NCI-H2227 treated with DMSO at 0.1 percent for 48 hours (cell line): Measurements from ENCODE around the gene KMT5B.
"Not testable (repeated sequence)": the region's sequence is repeated elsewhere in the genome, so short reads cannot be mapped to it uniquely, and the experiment has no call there.

ENCODE experiments used
- DNase-seq: peaks from one replicate; lab custom pipeline; 2025; lab: John Stamatoyannopoulos, UW

KMT5B gene

DNA sequence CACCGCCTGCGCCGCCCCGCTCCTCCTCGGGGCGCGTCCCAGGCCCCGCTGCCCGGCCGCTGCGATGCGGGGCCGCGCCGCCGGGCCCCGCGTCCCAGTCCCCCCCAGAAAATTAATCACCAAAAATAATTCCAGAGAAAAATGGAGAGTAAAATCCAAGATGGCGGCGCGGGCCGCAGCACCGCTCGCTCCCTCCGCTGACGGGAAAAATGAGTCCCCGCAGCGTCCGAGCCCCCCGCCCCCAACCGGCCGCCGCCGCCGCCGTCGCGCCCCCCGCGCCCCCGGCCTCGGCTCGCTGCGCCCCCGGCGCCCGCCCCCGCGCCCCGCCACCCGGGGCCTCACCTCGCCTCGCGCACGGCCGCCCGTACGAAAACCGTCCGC lies at the start of gene KMT5B:
TSS of gene KMT5B (minus strand) at position 162 of the 381 bp plus-strand sequence. CDS start 23,220 bp downstream, outside the sequence.
- DNase-seq: peak; percentile 34

- no peak for DNase-seq
These were observed 49.4 kb upstream of the KMT5B start for GRCh38 chr11:68262544-68262827.

DNA sequence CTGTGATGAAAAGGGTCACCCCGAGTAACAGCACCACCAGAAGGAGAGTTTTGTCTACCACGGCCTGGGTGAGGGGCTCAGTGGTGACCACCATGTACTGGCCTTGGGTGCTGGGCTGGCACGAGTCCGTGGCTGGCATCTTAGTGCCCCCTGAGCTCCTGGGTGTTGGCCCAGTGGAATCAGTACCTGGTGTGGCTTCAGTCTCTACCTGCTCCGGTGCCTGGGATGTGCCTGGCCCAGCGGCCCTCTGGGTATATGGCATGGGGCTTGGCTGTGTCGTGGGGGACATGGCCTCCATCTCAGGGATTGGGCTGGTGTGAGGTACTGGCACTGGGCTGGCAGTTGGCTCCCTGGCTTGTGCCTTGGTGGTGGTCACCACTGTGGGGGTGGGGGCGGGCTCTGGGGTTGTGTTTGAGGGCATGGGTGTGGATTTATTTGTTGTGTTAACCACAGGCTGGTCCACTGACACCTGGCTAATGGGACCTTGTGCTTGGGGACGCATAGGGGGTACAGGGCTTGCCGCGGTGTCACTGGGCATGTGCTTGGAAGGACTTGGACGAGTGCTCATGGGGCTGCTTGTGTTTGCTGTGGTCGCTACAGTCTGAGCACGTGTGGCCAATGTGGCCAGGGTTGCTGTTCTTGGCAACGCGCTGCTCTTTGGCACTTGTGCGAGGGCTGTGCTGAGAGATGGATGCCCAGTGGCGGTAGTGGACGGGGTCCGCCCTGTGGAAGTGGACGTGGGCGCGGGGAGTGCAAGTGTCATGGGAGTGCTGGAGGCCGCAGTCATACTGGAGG lies 48.9 kb upstream of the KMT5B start:
- DNase-seq: no peak

DNA sequence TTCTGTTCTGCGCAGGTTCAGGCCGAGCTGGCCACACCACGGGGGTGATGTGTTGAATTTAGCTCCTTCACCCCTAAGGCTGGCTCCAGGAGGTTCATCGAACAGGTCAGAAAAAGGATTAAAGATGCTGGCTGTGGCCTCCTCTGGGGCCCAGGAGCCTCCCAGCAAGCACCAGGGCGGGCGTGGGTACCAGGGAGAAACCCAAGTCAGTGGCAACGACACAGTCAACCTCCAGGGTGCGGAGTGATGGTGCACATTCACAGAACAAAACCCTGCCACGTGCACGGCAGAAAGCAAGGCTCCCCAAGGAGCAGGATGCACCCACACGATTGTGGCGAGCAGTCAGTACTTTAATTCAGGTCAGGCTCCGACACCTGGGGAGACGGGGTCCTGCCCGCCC lies 47.9 kb upstream of the KMT5B start:
- DNase-seq: no peak

- DNase-seq: no peak
These were observed 47.4 kb upstream of the KMT5B start for GRCh38 chr11:68260484-68260883.

DNA sequence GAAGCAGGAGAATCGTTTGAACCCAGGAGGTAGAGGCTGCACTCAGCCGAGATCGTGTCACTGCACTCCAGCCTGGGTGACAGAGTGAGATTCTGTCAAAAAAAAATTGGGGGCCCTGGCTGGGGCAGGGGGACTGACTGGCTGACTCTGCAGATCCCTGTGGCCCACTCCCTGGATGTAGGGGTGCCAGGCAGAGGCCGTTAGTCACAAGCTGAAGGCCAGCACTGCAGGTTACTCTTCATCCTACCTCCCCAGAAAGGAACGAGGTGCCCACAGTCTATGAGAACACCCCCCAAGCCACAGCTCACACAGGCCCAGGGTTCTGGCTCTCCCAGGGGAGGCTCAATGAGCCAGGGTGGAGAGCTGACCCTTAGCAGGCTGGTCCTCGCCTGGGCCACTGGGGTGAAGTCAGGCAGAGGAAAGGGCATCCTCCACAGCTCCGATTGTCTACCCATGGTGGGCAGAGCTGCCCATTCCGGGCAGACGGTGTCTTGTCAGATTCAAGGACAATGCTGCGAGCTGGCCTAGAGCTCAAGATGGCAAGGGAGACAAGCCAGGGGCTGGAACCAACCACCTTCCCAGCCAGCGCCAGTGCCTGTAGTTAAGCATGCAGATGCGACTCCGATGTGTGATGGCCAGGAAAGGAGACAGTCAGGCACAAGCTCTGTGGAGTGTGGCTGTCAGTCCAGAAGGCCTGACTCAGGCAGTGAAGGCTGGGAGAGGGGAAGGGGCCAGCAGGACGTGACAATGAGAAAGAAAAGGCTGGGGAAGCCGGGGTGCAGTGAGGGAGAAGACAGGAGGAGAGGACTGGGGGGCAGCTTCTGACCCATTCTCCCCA lies 46.2 kb upstream of the KMT5B start:
- no peak for DNase-seq

DNA sequence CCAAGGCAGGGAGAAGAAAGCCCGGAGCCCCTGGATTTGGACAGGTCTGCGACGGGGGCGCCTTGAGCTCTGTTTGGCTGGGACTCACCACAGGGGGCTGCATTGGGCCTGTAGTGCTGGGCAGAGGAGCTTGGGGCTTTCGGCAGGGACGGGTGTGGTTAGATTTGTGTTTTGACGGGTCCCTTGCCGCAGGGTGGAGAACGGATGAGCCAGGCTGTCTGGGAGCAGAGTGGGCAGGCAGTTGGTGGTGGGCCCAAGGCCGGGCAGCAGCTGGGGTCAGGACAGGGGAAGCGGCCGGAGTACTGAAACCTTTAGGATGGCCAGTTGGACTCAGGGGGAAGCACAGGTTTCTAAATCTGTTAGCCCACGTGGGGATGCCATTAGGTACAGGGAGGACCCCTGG lies 45.3 kb upstream of the KMT5B start:
- DNase-seq: no peak

DNA sequence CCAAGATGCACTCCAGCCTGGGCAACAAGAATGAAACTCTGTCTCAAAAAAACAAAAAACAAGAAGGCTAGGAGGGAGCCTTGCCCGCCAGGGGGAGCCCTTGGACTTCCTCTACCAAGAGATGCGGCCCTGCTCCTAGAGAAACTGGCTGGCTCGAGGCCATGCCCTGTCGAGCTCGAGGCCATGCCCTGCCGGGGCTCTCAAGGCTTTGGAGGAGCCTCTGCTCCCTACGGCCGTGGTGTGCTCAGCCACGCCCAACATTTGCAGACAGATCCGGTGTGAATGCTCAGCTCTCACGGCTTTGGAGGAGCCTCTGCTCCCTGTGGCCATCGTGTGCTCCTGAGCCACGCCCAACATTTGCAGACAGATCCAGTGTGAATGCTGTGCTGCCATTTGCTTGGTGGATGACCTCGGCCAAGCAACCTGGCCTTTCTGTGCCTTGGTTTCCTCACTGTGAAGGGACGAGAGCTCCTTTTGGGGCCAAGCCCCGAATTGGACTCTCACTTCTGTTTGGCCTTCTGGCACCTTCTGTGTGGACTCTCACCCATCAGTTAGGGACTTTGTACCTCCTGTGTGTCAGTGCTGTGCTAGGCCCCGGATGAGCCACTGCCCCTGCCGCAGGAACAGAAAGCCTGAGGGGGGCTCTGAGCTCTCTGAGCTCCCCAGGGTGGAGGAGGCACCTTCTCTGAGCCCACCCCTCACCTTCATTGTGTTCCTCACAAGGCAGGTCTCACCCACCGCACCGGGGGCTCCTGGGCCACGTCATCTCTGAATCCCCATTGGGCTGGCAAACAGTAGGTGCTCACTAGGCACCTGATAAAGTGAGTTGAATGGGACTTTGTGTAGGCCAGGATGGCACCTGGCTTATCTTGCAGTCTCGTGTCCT lies 44.6 kb upstream of the KMT5B start:
- DNase-seq: peak; percentile 82

DNA sequence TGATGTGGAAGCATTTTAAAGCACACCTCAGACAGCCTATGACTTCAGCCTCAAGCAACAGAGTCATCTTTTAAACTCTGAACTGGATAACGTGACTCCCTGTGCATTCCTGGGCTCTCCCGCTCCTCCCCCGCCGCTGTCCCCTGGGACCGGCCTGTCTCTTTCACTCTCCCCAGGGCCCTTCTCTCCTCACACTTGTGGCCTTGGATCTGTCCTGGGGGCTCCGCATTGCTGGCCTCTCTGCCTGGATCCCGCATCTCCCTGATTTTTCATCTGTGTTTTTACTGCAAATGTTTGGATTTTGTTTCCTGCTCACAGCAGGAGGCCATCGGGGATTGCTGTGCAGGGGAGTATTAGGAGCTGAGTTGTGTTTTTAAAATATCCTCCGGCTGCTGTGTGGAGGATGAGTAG lies 43.2 kb upstream of the KMT5B start:
- DNase-seq: no peak

- no peak for DNase-seq
These were observed 42.4 kb upstream of the KMT5B start for GRCh38 chr11:68255526-68255925.

DNA sequence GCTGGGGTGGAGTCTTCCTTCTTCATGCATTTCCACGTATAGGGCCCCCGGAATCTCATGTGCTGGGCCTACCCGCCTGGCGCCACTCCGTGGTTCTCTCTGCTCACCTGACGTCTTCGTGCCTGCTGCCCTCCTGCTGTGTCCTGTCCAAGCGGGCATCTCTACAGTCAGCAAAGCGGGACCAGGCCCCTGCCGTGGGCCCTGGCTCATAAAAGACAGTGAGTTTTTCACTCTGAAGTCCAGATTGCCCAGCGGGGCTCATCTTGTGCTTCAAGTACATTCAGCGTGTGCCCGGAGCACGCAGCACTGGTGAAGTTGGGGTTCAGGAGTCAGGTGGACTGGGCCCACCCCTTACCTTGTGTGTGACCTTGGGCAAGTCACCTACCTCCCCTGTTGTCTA lies 41.3 kb upstream of the KMT5B start:
- DNase-seq: no peak

GRCh38 chr11:68251765-68252164 lies 38.7 kb upstream of the KMT5B start:
- DNase-seq: no peak

- not testable (repeated sequence) for DNase-seq
These were observed 31.8 kb upstream of the KMT5B start for GRCh38 chr11:68244912-68245311.

GRCh38 chr11:68243847-68244246 lies 30.8 kb upstream of the KMT5B start:
- DNase-seq: not testable (repeated sequence)

DNA sequence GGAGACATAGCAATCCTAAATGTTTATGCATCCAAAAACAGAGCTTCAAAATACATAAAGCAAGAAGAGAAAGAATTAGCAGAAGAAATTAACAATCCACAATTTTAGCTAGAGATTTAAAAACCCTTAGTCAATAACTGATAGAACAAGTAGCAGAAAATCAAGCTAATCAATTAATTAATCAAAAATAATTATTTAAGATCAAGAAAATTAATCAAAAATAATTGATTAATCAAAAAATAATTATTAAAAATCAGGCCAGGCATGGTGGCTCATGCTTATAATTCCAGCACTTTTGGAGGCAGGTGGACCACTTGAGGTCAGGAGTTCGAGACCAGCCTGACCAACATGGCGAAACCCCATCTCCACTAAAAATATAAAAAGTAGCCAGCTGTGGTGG lies 29.5 kb upstream of the KMT5B start:
- no peak for DNase-seq

DNA sequence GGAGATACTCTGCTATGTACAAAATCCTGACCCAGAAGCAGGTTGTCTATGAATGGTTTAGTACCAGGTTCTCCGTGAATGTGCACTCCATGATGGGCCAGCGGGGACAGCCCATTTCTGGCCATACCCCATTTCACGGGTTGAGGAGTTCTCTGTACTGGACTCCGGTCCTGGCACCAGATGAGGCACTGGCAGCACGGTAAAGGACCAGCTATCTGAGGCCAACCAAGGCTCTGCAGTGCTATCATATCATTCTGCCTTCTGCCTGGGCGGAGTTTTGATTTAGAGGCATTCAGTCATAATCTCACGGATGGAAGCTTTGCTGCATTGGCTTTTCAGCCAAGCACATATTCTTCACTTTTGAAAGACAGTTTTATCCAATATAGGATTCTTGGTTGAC lies 18.5 kb upstream of the KMT5B start:
- no peak for DNase-seq

- DNase-seq: no peak
These were observed 16.5 kb upstream of the KMT5B start for GRCh38 chr11:68229601-68230000.

- DNase-seq: no peak
These were observed 13.3 kb upstream of the KMT5B start for GRCh38 chr11:68226421-68226820.

DNA sequence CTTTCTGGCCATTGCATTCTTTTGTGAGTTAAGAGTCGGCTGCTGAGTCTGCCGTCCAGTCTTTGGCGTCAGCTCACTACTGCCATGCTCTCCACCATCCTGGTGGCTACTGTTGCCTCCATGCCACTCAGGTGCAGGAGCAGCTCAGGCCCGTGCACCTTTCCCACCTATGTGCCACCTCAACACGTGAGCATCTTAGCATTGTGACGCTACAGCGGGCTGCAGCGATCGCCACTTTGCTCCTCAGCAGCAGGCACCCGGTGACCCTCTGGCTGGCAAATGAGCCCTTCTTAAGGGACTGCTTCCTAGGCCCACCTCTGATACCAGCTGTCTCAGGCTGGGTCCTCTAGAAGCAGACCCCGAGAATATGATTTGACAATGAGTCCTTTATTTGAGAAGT lies 11.5 kb upstream of the KMT5B start:
- no peak for DNase-seq

DNA sequence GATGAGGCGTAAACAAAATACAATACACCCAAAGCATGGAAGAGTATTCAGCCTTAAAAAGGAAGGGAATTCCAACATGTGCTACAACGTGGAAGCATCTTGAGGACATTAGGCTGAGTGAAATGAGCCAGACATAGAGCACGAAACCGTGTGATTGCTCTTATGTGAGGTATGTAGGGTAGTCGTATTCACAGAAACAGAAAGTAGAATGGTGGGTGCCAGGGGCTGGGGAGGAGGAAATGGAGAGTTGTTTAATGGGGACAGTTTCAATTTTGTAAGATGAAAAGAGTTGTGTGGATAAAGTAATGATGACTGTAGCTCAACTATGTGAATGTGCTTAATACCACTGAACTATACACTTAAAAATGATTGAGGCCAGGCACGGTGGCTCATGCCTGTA lies 10.2 kb upstream of the KMT5B start:
- no peak for DNase-seq

GRCh38 chr11:68221406-68221805 lies 8.3 kb upstream of the KMT5B start:
- DNase-seq: no peak

- DNase-seq: no peak
These were observed 3.3 kb upstream of the KMT5B start for GRCh38 chr11:68216171-68216938.
